ENCODE measurements around the gene PDP2.
"Not testable (repeated sequence)": the region's sequence is repeated elsewhere in the genome, so short reads cannot be mapped to it uniquely, and the experiment has no call there.

The PDP2 gene

GRCh38 chr16:66853261-66854139, 26.8 kb upstream of the PDP2 start:
- WGBS, 2 experiments, result 91 to 94% methylated on average over 15 of the region's 15 CpGs
- H3K4me3 ChIP-seq (ENCODE audit: insufficient read depth, low read depth, low read length), result no peak overlapping the region

GRCh38 chr16:66856184-66856730, 24.1 kb upstream of the PDP2 start:
- WGBS, 2 experiments, result 90 to 96% methylated on average over 6 of the region's 6 CpGs
- Histone ChIP-seq H3K27ac (ENCODE audit: insufficient read depth, low read depth, low read length, poor library complexity, severe bottlenecking) (no peak overlapping the region), H3K27me3 (ENCODE audit: control insufficient read depth, insufficient read depth, low read length, poor library complexity, severe bottlenecking) (no peaks in the 10 kb centered on the region), H3K36me3 (ENCODE audit: control insufficient read depth, insufficient read depth, low read length) (no peaks in the 10 kb centered on the region), H3K9me3 (ENCODE audit: control insufficient read depth, low read length) (no peaks in the 10 kb centered on the region), H3K4me1 (ENCODE audit: control insufficient read depth, insufficient read depth, low read length) (peaks cover 2% of the 10 kb centered on the region), H3K4me3 (ENCODE audit: insufficient read depth, low read depth, low read length) (no peak overlapping the region)

More at GRCh38 chr16:66853261-66854139, 26.8 kb upstream of the PDP2 start:
- no peaks in the 10 kb centered on the region for H3K4me1 ChIP-seq (ENCODE audit: control insufficient read depth, insufficient read depth, low read length)
- H3K27ac ChIP-seq (ENCODE audit: insufficient read depth, low read depth, low read length, poor library complexity, severe bottlenecking), result no peak overlapping the region
- H3K36me3 ChIP-seq (ENCODE audit: control insufficient read depth, insufficient read depth, low read length), result no peaks in the 10 kb centered on the region
- H3K9me3 ChIP-seq (ENCODE audit: control insufficient read depth, low read length), result no peaks in the 10 kb centered on the region
- H3K27me3 ChIP-seq (ENCODE audit: control insufficient read depth, insufficient read depth, low read length, poor library complexity, severe bottlenecking), result peaks cover 1% of the 10 kb centered on the region

GRCh38 chr16:66856801-66857200, 23.5 kb upstream of the PDP2 start:
- Histone ChIP-seq H3K27ac (ENCODE audit: insufficient read depth, low read depth, low read length, poor library complexity, severe bottlenecking) (no peak overlapping the region), H3K36me3 (ENCODE audit: control insufficient read depth, insufficient read depth, low read length) (no peaks in the 10 kb centered on the region), H3K4me3 (ENCODE audit: insufficient read depth, low read depth, low read length) (no peak overlapping the region), H3K9me3 (ENCODE audit: control insufficient read depth, low read length) (no peaks in the 10 kb centered on the region), H3K27me3 (ENCODE audit: control insufficient read depth, insufficient read depth, low read length, poor library complexity, severe bottlenecking) (no peaks in the 10 kb centered on the region), H3K4me1 (ENCODE audit: control insufficient read depth, insufficient read depth, low read length) (peaks cover 2% of the 10 kb centered on the region)
- WGBS, 2 experiments, result 89 to 93% methylated on average over 2 of the region's 2 CpGs

GRCh38 chr16:66857437-66857836, 22.9 kb upstream of the PDP2 start:
- no peaks in the 10 kb centered on the region for H3K9me3 ChIP-seq (ENCODE audit: control insufficient read depth, low read length)
- H3K4me1 ChIP-seq (ENCODE audit: control insufficient read depth, insufficient read depth, low read length), result peaks cover 2% of the 10 kb centered on the region
- no peaks in the 10 kb centered on the region for H3K36me3 ChIP-seq (ENCODE audit: control insufficient read depth, insufficient read depth, low read length)
- H3K27me3 ChIP-seq (ENCODE audit: control insufficient read depth, insufficient read depth, low read length, poor library complexity, severe bottlenecking), result no peaks in the 10 kb centered on the region
- H3K27ac ChIP-seq (ENCODE audit: insufficient read depth, low read depth, low read length, poor library complexity, severe bottlenecking), result no peak overlapping the region
- 89 to 92% methylated on average over 5 to 6 of the region's 6 CpGs for WGBS, 2 experiments
- no peak overlapping the region for H3K4me3 ChIP-seq (ENCODE audit: insufficient read depth, low read depth, low read length)

GRCh38 chr16:66858740-66859396, 21.4 kb upstream of the PDP2 start:
- peaks cover 2% of the 10 kb centered on the region for H3K4me1 ChIP-seq (ENCODE audit: control insufficient read depth, insufficient read depth, low read length)
- H3K4me3 ChIP-seq (ENCODE audit: insufficient read depth, low read depth, low read length), result no peak overlapping the region
- no peak overlapping the region for H3K27ac ChIP-seq (ENCODE audit: insufficient read depth, low read depth, low read length, poor library complexity, severe bottlenecking)
- WGBS, 2 experiments, result 88 to 89% methylated on average over 4 of the region's 4 CpGs
- no peaks in the 10 kb centered on the region for H3K9me3 ChIP-seq (ENCODE audit: control insufficient read depth, low read length)
- H3K36me3 ChIP-seq (ENCODE audit: control insufficient read depth, insufficient read depth, low read length), result no peaks in the 10 kb centered on the region
- no peaks in the 10 kb centered on the region for H3K27me3 ChIP-seq (ENCODE audit: control insufficient read depth, insufficient read depth, low read length, poor library complexity, severe bottlenecking)

- no peaks in the 10 kb centered on the region for H3K27me3 ChIP-seq (ENCODE audit: control insufficient read depth, insufficient read depth, low read length, poor library complexity, severe bottlenecking)
- peaks cover 2% of the 10 kb centered on the region for H3K4me1 ChIP-seq (ENCODE audit: control insufficient read depth, insufficient read depth, low read length)
- no peaks in the 10 kb centered on the region for H3K36me3 ChIP-seq (ENCODE audit: control insufficient read depth, insufficient read depth, low read length)
- H3K4me3 ChIP-seq (ENCODE audit: insufficient read depth, low read depth, low read length), result no peak overlapping the region
- 88 to 90% methylated on average over 3 of the region's 3 CpGs for WGBS, 2 experiments
- H3K27ac ChIP-seq (ENCODE audit: insufficient read depth, low read depth, low read length, poor library complexity, severe bottlenecking), result no peak overlapping the region
- H3K9me3 ChIP-seq (ENCODE audit: control insufficient read depth, low read length), result no peaks in the 10 kb centered on the region
These were observed 20.8 kb upstream of the PDP2 start for GRCh38 chr16:66859397-66860068.

- Histone ChIP-seq H3K36me3 (ENCODE audit: control insufficient read depth, insufficient read depth, low read length) (no peaks in the 10 kb centered on the region), H3K27ac (ENCODE audit: insufficient read depth, low read depth, low read length, poor library complexity, severe bottlenecking) (no peak overlapping the region), H3K9me3 (ENCODE audit: control insufficient read depth, low read length) (no peaks in the 10 kb centered on the region), H3K27me3 (ENCODE audit: control insufficient read depth, insufficient read depth, low read length, poor library complexity, severe bottlenecking) (no peaks in the 10 kb centered on the region), H3K4me1 (ENCODE audit: control insufficient read depth, insufficient read depth, low read length) (peaks cover 2% of the 10 kb centered on the region), H3K4me3 (ENCODE audit: insufficient read depth, low read depth, low read length) (no peak overlapping the region)
- 89 to 91% methylated on average over 8 of the region's 8 CpGs for WGBS, 2 experiments
These were observed 18.2 kb upstream of the PDP2 start for GRCh38 chr16:66862023-66862520.

- H3K36me3 ChIP-seq (ENCODE audit: control insufficient read depth, insufficient read depth, low read length), result no peaks in the 10 kb centered on the region
- no peak overlapping the region for H3K4me3 ChIP-seq (ENCODE audit: insufficient read depth, low read depth, low read length)
- H3K9me3 ChIP-seq (ENCODE audit: control insufficient read depth, low read length), result no peaks in the 10 kb centered on the region
- peaks cover 2% of the 10 kb centered on the region for H3K4me1 ChIP-seq (ENCODE audit: control insufficient read depth, insufficient read depth, low read length)
- H3K27me3 ChIP-seq (ENCODE audit: control insufficient read depth, insufficient read depth, low read length, poor library complexity, severe bottlenecking), result no peaks in the 10 kb centered on the region
- no peak overlapping the region for H3K27ac ChIP-seq (ENCODE audit: insufficient read depth, low read depth, low read length, poor library complexity, severe bottlenecking)
These were observed 16.6 kb upstream of the PDP2 start for GRCh38 chr16:66863707-66864106.

GRCh38 chr16:66869424-66869823, 10.9 kb upstream of the PDP2 start:
- WGBS, 2 experiments, result 86 to 89% methylated on average over 1 of the region's 1 CpG
- Histone ChIP-seq H3K4me1 (ENCODE audit: control insufficient read depth, insufficient read depth, low read length) (no peaks in the 10 kb centered on the region), H3K9me3 (ENCODE audit: control insufficient read depth, low read length) (no peaks in the 10 kb centered on the region), H3K27ac (ENCODE audit: insufficient read depth, low read depth, low read length, poor library complexity, severe bottlenecking) (no peak overlapping the region), H3K27me3 (ENCODE audit: control insufficient read depth, insufficient read depth, low read length, poor library complexity, severe bottlenecking) (peaks cover 11% of the 10 kb centered on the region), H3K36me3 (ENCODE audit: control insufficient read depth, insufficient read depth, low read length) (no peaks in the 10 kb centered on the region), H3K4me3 (ENCODE audit: insufficient read depth, low read depth, low read length) (no peak overlapping the region)

- H3K27ac ChIP-seq (ENCODE audit: insufficient read depth, low read depth, low read length, poor library complexity, severe bottlenecking); H3K4me3 ChIP-seq (ENCODE audit: insufficient read depth, low read depth, low read length); H3K4me1 ChIP-seq (ENCODE audit: control insufficient read depth, insufficient read depth, low read length); H3K9me3 ChIP-seq (ENCODE audit: control insufficient read depth, low read length); H3K36me3 ChIP-seq (ENCODE audit: control insufficient read depth, insufficient read depth, low read length): not testable (repeated sequence)
- 91 to 92% methylated on average over 2 of the region's 2 CpGs for WGBS, 2 experiments
- H3K27me3 ChIP-seq (ENCODE audit: control insufficient read depth, insufficient read depth, low read length, poor library complexity, severe bottlenecking), result peaks cover 11% of the 10 kb centered on the region
These were observed 9.0 kb upstream of the PDP2 start for GRCh38 chr16:66871363-66871762.
